Left renal cortex interstitium (tissue), 4 donors: ENCODE data around the gene ANKRD23. TPM values are rescaled to one million over a fixed set of nuclear protein-coding genes. Genes with fewer than 3 reads are reported as not detected.
"Not testable (repeated sequence)": the region's sequence is repeated elsewhere in the genome, so short reads cannot be mapped to it uniquely, and the experiment has no call there.

Experiments
- DNase-seq, 4 donors: peaks; one replicate each; pipeline ENCODE4 v3.0.0-alpha.2; 2013; ENCODE audit warnings: low read depth in 4 of 4, low spot score in 2 of 4, missing footprints in 1 of 4
- polyA plus RNA-seq, 4 donors: library from polyadenylated mRNA; unstranded; fragments of 120-200 nt; gene quantifications; one replicate each; pipeline ENCODE4 v1.2.1, GENCODE V29; 2013; ENCODE audit not compliant: insufficient read length in 4 of 4

Gene ANKRD23
- polyA plus RNA-seq, 4 donors = 2.4 to 7.3 (median 4.8) TPM

- peak in 1 of 4 donors; percentile 51 for DNase-seq
These were observed 42.6 kb downstream of the ANKRD23 start for GRCh38 chr2:96801005-96801785.

GRCh38 chr2:96800061-96801004, 43.5 kb downstream of the ANKRD23 start:
- no peak for DNase-seq

- DNase-seq = no peak
These were observed 44.2 kb downstream of the ANKRD23 start for GRCh38 chr2:96799623-96799935.

GRCh38 chr2:96798733-96799622, 44.8 kb downstream of the ANKRD23 start:
- no peak for DNase-seq

GRCh38 chr2:96797066-96797625, 46.7 kb downstream of the ANKRD23 start:
- no peak for DNase-seq

GRCh38 chr2:96796497-96796896, 47.3 kb downstream of the ANKRD23 start:
- not testable (repeated sequence) for DNase-seq

- DNase-seq = no peak
These were observed 48.7 kb downstream of the ANKRD23 start for GRCh38 chr2:96795076-96795475.

GRCh38 chr2:96792772-96793749, 50.8 kb downstream of the ANKRD23 start:
- DNase-seq = no peak

- no peak for DNase-seq
These were observed 54.6 kb downstream of the ANKRD23 start for GRCh38 chr2:96789245-96789617.

GRCh38 chr2:96788442-96789244, 55.2 kb downstream of the ANKRD23 start:
- DNase-seq = no peak

Other genes with a start within 250 kb of the ANKRD23 start
- gene KANSL3, start 205.7 kb downstream of the ANKRD23 start, polyA plus RNA-seq = 10 to 100 TPM; 48.1 to 63.8 (median 55.9) TPM
- 1 to 10 TPM in 2 of 4 donors, under 1 TPM in 2; 0.59 to 2.7 (median 1.5) TPM for gene FER1L5, start 201.3 kb downstream of the ANKRD23 start, polyA plus RNA-seq
- 10 to 100 TPM; 48.8 to 52.7 (median 51.4) TPM for gene LMAN2L, start 104.0 kb downstream of the ANKRD23 start, polyA plus RNA-seq
- 10 to 100 TPM; 12.1 to 16.2 (median 13.4) TPM for gene CNNM4, start 83.1 kb downstream of the ANKRD23 start, polyA plus RNA-seq
- gene CNNM3, start 27.8 kb downstream of the ANKRD23 start, polyA plus RNA-seq = 10 to 100 TPM; 26.5 to 43.5 (median 32.9) TPM
- 10 to 100 TPM in 2 of 4 donors, 1 to 10 TPM in 2; 8.3 to 12.0 (median 9.6) TPM for gene ANKRD39, start 14.0 kb upstream of the ANKRD23 start, polyA plus RNA-seq
- gene SEMA4C, start 26.1 kb upstream of the ANKRD23 start, polyA plus RNA-seq = 10 to 100 TPM; 31.9 to 52.8 (median 43.4) TPM
- 1 to 10 TPM in 2 of 4 donors, under 1 TPM in 2; 0.42 to 1.3 (median 0.95) TPM for gene FAM178B, start 142.6 kb upstream of the ANKRD23 start, polyA plus RNA-seq